Neural progenitor cell (in vitro differentiated cells): ENCODE measurements around the gene PTPRT. TPM values are rescaled to one million over a fixed set of nuclear protein-coding genes. Genes with fewer than 3 reads are reported as not detected.

Source experiments
- DNase-seq: peaks from one replicate; pipeline ENCODE4 v3.0.0-alpha.2; 2016; ENCODE audit warnings: low spot score
- H2AFZ ChIP-seq: fragments of 200-600 bp; sonication (generic); replicated peaks from 2 replicates; pipeline ENCODE4 v1.6.1; 2016; ENCODE audit warnings: antibody characterized with exemption
- H3F3A ChIP-seq: fragments of 200-600 bp; sonication (generic); 2 replicates; pipeline ENCODE4 v1.6.1; 2016; ENCODE audit warnings: antibody characterized with exemption, low read depth
- H3K27ac ChIP-seq: fragments of 200-600 bp; sonication (generic); 2 replicates; pipeline ENCODE4 v1.5.1; 2016; ENCODE audit warnings: mild to moderate bottlenecking
- H3K27me3 ChIP-seq: fragments of 200-600 bp; sonication (generic); 2 replicates; pipeline ENCODE4 v1.6.1; 2016; ENCODE audit warnings: mild to moderate bottlenecking, moderate library complexity
- H3K36me3 ChIP-seq: fragments of 200-600 bp; sonication (generic); 2 replicates; pipeline ENCODE4 v1.5.1; 2016
- H3K4me1 ChIP-seq: fragments of 200-600 bp; sonication (generic); 2 replicates; pipeline ENCODE4 v1.6.1; 2016; ENCODE audit warnings: mixed run types
- H3K4me2 ChIP-seq: fragments of 200-600 bp; sonication (generic); 2 replicates; pipeline ENCODE4 v1.6.1; 2016
- H3K4me3 ChIP-seq: fragments of 200-600 bp; sonication (generic); 2 replicates; pipeline ENCODE4 v1.5.1; 2016
- H3K79me2 ChIP-seq: fragments of 200-600 bp; sonication (generic); 2 replicates; pipeline ENCODE4 v1.6.1; 2016; ENCODE audit warnings: low read depth
- H3K9ac ChIP-seq: fragments of 200-600 bp; sonication (generic); 2 replicates; pipeline ENCODE4 v1.6.1; 2016
- H3K9me3 ChIP-seq: fragments of 200-600 bp; sonication (generic); 2 replicates; pipeline ENCODE4 v1.5.1; 2016; ENCODE audit warnings: low read depth
- H4K20me1 ChIP-seq: fragments of 200-600 bp; sonication (generic); 2 replicates; pipeline ENCODE4 v1.6.1; 2016; ENCODE audit warnings: low read depth
- H3K27ac Mint-ChIP-seq: 3 replicates; pipeline ENCODE4 v1.8.0; 2021; ENCODE audit warnings: mixed read lengths
- H3K27me3 Mint-ChIP-seq: 2 replicates; pipeline ENCODE4 v1.8.0; 2022; ENCODE audit warnings: low read depth, mild to moderate bottlenecking, inconsistent platforms, moderate library complexity, mixed read lengths; ENCODE audit not compliant: insufficient read depth
- H3K36me3 Mint-ChIP-seq: 3 replicates; pipeline ENCODE4 v1.8.0; 2021; ENCODE audit warnings: mixed read lengths
- H3K4me1 Mint-ChIP-seq: 3 replicates; pipeline ENCODE4 v1.8.0; 2021; ENCODE audit warnings: mixed read lengths
- H3K4me3 Mint-ChIP-seq: 3 replicates; pipeline ENCODE4 v1.8.0; 2021; ENCODE audit warnings: mild to moderate bottlenecking, moderate library complexity, mixed read lengths
- H3K9me3 Mint-ChIP-seq: 3 replicates; pipeline ENCODE4 v1.8.0; 2020; ENCODE audit warnings: mixed read lengths
- EZH2 ChIP-seq: fragments of 200-600 bp; sonication (generic); IDR thresholded peaks from 2 replicates; pipeline ENCODE4 v1.6.1; 2017; ENCODE audit warnings: antibody characterized with exemption, mild to moderate bottlenecking, moderate library complexity
- EZH2phosphoT487 ChIP-seq: fragments of 200-600 bp; sonication (generic); IDR thresholded peaks from 2 replicates; pipeline ENCODE4 v1.6.1; 2017; ENCODE audit warnings: antibody characterized with exemption
- total RNA-seq: library from RNA; depleted of rRNA; stranded (reverse); fragments of >200 nt; gene quantifications from 2 replicates; pipeline ENCODE4 v1.2.3, GENCODE V29; 2015; ENCODE audit warnings: low replicate concordance
- TF ChIP-seq, protein P1 (sequence below): fragments of 200-600 bp; sonication (generic); IDR thresholded peaks from 2 replicates; pipeline ENCODE4 v1.5.1; 2017; ENCODE audit warnings: antibody characterized with exemption, mild to moderate bottlenecking

PTPRT gene
- total RNA-seq, 1 donor from 2014 or later, result 1.1 TPM

DNA sequence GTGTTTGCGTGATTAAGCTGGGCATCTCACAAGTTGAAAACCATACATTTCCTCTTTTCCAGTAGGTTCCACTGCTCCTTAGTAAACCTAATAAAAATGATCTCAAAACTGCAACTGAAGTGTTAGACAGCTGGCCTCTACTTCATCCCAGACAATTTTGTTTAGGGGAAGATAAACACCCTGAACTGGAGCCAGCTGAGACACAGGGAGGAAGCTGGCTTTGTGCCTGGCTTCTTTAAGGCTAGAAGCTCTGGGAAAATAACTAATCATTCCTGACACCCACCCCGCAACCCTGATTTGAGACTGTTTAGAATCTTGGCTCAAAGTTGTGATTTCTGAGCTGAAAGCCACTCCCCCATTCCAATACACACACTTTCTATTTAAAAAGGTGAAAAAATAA, 11.6 kb downstream of the PTPRT start:
- no peaks in the 10 kb centered on the region for H3K36me3 ChIP-seq
- no peak overlapping the region for H3K27ac Mint-ChIP-seq
- no peak overlapping the region for H3K9ac ChIP-seq
- H3K27me3 Mint-ChIP-seq, result no peaks in the 10 kb centered on the region
- H3K9me3 Mint-ChIP-seq, result no peaks in the 10 kb centered on the region
- no peak overlapping the region for H3K4me3 Mint-ChIP-seq
- no peaks in the 10 kb centered on the region for H4K20me1 ChIP-seq
- H3K4me1 ChIP-seq, result no peaks in the 10 kb centered on the region
- H3K36me3 Mint-ChIP-seq, result no peaks in the 10 kb centered on the region
- TF ChIP-seq, protein P1, sequence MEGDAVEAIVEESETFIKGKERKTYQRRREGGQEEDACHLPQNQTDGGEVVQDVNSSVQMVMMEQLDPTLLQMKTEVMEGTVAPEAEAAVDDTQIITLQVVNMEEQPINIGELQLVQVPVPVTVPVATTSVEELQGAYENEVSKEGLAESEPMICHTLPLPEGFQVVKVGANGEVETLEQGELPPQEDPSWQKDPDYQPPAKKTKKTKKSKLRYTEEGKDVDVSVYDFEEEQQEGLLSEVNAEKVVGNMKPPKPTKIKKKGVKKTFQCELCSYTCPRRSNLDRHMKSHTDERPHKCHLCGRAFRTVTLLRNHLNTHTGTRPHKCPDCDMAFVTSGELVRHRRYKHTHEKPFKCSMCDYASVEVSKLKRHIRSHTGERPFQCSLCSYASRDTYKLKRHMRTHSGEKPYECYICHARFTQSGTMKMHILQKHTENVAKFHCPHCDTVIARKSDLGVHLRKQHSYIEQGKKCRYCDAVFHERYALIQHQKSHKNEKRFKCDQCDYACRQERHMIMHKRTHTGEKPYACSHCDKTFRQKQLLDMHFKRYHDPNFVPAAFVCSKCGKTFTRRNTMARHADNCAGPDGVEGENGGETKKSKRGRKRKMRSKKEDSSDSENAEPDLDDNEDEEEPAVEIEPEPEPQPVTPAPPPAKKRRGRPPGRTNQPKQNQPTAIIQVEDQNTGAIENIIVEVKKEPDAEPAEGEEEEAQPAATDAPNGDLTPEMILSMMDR, result no peak
- TF ChIP-seq EZH2phosphoT487 (no peak), EZH2 (no peak)
- H3K4me1 Mint-ChIP-seq, result no peaks in the 10 kb centered on the region
- H3K27me3 ChIP-seq, result no peaks in the 10 kb centered on the region
- no peaks in the 10 kb centered on the region for H3F3A ChIP-seq
- H3K27ac ChIP-seq, result no peak overlapping the region
- no peak overlapping the region for H2AFZ ChIP-seq
- no peaks in the 10 kb centered on the region for H3K9me3 ChIP-seq
- H3K4me3 ChIP-seq, result no peak overlapping the region
- DNase-seq, result no peak
- no peaks in the 10 kb centered on the region for H3K79me2 ChIP-seq
- H3K4me2 ChIP-seq, result no peak overlapping the region

DNA sequence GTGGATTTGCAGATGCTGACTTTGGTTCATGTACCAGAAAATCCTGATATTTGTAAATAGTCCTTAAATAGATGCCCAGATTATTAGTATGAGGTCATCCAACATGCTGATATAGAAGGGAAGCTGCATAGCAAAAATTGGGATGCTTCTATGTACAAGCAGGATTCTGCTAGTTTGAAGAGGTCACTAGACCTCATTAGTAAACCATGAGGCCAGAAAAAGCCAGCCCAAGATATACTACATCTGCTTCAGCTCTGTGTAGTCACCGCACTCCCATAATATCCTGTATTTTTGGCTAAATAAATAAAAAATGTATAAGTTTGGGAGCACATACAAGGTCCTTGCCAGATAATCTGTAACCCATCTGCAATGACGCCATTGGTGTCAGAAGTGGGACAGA, 13.0 kb downstream of the PTPRT start:
- no peaks in the 10 kb centered on the region for H3K27me3 ChIP-seq
- no peak overlapping the region for H3K4me2 ChIP-seq
- peaks cover 5% of the 10 kb centered on the region for H3K4me1 Mint-ChIP-seq
- no peak overlapping the region for H2AFZ ChIP-seq
- no peaks in the 10 kb centered on the region for H3K79me2 ChIP-seq
- no peaks in the 10 kb centered on the region for H3K27me3 Mint-ChIP-seq
- no peak overlapping the region for H3K27ac Mint-ChIP-seq
- no peaks in the 10 kb centered on the region for H3K36me3 ChIP-seq
- H3K9me3 ChIP-seq, result no peaks in the 10 kb centered on the region
- DNase-seq, result no peak
- H3K9me3 Mint-ChIP-seq, result no peaks in the 10 kb centered on the region
- H3K4me3 ChIP-seq, result no peak overlapping the region
- TF ChIP-seq EZH2, result no peak
- TF ChIP-seq, protein P1, result no peak
- TF ChIP-seq EZH2phosphoT487, result no peak
- H3K4me1 ChIP-seq, result no peaks in the 10 kb centered on the region
- no peak overlapping the region for H3K27ac ChIP-seq
- H3F3A ChIP-seq, result no peaks in the 10 kb centered on the region
- no peak overlapping the region for H3K9ac ChIP-seq
- H3K4me3 Mint-ChIP-seq, result no peak overlapping the region
- no peaks in the 10 kb centered on the region for H4K20me1 ChIP-seq
- H3K36me3 Mint-ChIP-seq, result no peaks in the 10 kb centered on the region

DNA sequence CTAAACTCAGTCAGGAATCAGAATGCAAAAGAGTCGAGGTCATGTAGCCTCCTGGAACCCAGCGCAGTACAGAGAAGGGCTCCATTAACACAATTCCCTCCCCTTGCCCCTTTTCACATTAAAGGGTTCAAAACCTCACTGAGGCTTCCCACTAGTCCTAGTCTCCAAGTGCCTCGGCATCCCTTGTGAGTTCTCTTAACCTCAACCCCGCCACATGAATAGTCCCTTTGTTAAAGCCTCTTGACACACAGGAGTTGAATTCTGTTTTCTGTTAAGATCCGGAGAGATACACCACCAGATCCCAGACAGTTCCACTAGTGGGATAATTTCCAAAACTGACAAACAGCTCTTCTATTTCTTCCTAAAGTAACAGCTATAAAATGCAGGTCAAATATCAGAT, 17.8 kb downstream of the PTPRT start:
- no peak overlapping the region for H3K4me3 ChIP-seq
- no peaks in the 10 kb centered on the region for H3F3A ChIP-seq
- no peak overlapping the region for H3K4me2 ChIP-seq
- Mint-ChIP-seq H3K27ac (no peak overlapping the region), H3K27me3 (peaks cover 4% of the 10 kb centered on the region), H3K4me3 (no peak overlapping the region), H3K36me3 (no peaks in the 10 kb centered on the region), H3K4me1 (peaks cover 6% of the 10 kb centered on the region), H3K9me3 (no peaks in the 10 kb centered on the region)
- TF ChIP-seq, protein P1, result no peak
- no peak for TF ChIP-seq EZH2
- TF ChIP-seq EZH2phosphoT487, result no peak
- H4K20me1 ChIP-seq, result no peaks in the 10 kb centered on the region
- H3K27ac ChIP-seq, result no peak overlapping the region
- H2AFZ ChIP-seq, result no peak overlapping the region
- no peaks in the 10 kb centered on the region for H3K79me2 ChIP-seq
- no peak for DNase-seq
- no peaks in the 10 kb centered on the region for H3K9me3 ChIP-seq
- no peak overlapping the region for H3K9ac ChIP-seq
- no peaks in the 10 kb centered on the region for H3K27me3 ChIP-seq
- H3K36me3 ChIP-seq, result no peaks in the 10 kb centered on the region
- H3K4me1 ChIP-seq, result no peaks in the 10 kb centered on the region

DNA sequence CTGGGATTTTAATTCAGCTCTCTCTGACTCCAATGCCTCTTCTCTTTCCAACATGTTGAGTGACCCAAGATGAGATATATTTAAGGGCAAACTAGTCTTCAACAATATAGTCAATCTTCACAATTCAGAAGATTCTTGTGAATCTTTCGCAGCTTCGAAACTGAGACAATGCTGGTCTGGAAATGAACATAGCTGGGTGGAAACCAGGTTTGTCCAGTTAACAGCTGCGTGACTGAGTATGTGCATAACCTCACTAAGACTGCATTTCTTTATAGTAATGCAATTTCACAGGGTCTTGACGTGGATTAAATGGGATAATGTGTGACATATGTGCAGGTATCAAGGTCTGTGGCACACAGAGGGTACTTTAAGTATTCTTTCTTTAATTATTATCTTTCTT, 18.9 kb downstream of the PTPRT start:
- no peak overlapping the region for H3K27ac Mint-ChIP-seq
- no peaks in the 10 kb centered on the region for H3F3A ChIP-seq
- H3K9me3 ChIP-seq, result no peaks in the 10 kb centered on the region
- peaks cover 6% of the 10 kb centered on the region for H3K4me1 Mint-ChIP-seq
- no peak overlapping the region for H3K4me2 ChIP-seq
- no peaks in the 10 kb centered on the region for H3K27me3 ChIP-seq
- no peak overlapping the region for H3K9ac ChIP-seq
- H3K79me2 ChIP-seq, result no peaks in the 10 kb centered on the region
- no peak for DNase-seq
- H3K36me3 ChIP-seq, result no peaks in the 10 kb centered on the region
- H3K4me3 ChIP-seq, result no peak overlapping the region
- TF ChIP-seq, protein P1, result no peak
- TF ChIP-seq EZH2 (no peak), EZH2phosphoT487 (no peak)
- no peaks in the 10 kb centered on the region for H3K36me3 Mint-ChIP-seq
- H3K9me3 Mint-ChIP-seq, result no peaks in the 10 kb centered on the region
- H3K27ac ChIP-seq, result no peak overlapping the region
- no peak overlapping the region for H2AFZ ChIP-seq
- H3K4me1 ChIP-seq, result no peaks in the 10 kb centered on the region
- H4K20me1 ChIP-seq, result no peaks in the 10 kb centered on the region
- peaks cover 4% of the 10 kb centered on the region for H3K27me3 Mint-ChIP-seq
- H3K4me3 Mint-ChIP-seq, result no peak overlapping the region
